PFSK-1 (cell line): ENCODE results near the gene KCNJ8.

Source experiments
- FOXP2 ChIP-seq: optimal IDR thresholded peaks from 2 replicates; pipeline ENCODE3; 2011; ENCODE audit warnings: borderline replicate concordance, control low read depth, inconsistent platforms; ENCODE audit not compliant: insufficient read depth; ENCODE audit errors: extremely low read length, extremely low read depth
- POLR2AphosphoS5 ChIP-seq: IDR thresholded peaks from 2 replicates; pipeline ENCODE4 v1.6.1; 2012; ENCODE audit warnings: low read depth, mild to moderate bottlenecking, control low read depth, low read length, moderate library complexity
- SIN3A ChIP-seq: IDR thresholded peaks from 2 replicates; pipeline ENCODE4 v1.6.1; 2012; ENCODE audit warnings: mild to moderate bottlenecking, low read length, moderate library complexity, borderline replicate concordance; ENCODE audit not compliant: insufficient read depth
- TAF1 ChIP-seq: IDR thresholded peaks from 2 replicates; pipeline ENCODE4 v1.6.1; 2012; ENCODE audit warnings: low read length, control low read depth, borderline replicate concordance; ENCODE audit not compliant: insufficient read depth
- TF ChIP-seq, protein P1 (sequence below), 2 experiments: IDR thresholded peaks; 2 replicates each; pipeline versions ENCODE4 v1.6.1 to v1.8.0; 2011 to 2012; ENCODE audit warnings: low read depth in 2 of 2, low read length in 2 of 2, control low read depth in 1 of 2, inconsistent platforms in 1 of 2, mild to moderate bottlenecking in 1 of 2, moderate library complexity in 1 of 2; ENCODE audit not compliant: insufficient read depth in 1 of 2

KCNJ8 gene

DNA sequence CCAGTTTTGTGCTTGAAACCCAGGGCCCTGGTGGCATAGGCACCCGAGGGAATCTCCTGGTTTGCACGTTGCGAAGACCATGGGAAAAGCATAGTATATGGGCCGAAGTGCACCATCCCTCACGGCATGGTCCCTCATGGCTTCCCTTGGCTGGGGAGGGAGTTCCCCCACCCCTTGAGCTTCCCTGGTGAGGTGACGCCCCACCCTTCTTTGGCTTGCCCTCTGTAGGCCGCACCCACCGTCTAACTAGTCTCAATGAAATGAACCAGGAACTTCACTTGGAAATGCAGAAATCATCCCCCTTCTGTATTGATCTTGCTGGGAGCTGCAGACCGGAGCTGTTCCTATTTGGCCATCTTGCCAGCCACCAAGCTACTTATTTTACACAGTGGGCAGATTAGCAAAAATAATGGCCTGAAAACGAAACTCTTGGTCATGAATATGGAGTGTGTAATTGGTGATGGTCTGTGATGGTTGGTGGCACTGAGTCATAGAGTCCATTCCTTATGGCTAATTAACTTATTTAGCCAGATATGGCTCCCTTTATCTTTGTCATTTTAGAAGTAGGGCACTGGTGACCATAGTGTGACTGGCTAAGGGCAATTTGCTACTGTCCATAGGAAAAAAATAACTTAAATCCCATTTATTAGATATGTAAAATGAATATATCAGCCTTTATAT, 21.3 kb upstream of the KCNJ8 start:
- TF ChIP-seq POLR2AphosphoS5 (no peak), SIN3A (no peak), TAF1 (no peak), FOXP2 (no peak)
- TF ChIP-seq, protein P1, sequence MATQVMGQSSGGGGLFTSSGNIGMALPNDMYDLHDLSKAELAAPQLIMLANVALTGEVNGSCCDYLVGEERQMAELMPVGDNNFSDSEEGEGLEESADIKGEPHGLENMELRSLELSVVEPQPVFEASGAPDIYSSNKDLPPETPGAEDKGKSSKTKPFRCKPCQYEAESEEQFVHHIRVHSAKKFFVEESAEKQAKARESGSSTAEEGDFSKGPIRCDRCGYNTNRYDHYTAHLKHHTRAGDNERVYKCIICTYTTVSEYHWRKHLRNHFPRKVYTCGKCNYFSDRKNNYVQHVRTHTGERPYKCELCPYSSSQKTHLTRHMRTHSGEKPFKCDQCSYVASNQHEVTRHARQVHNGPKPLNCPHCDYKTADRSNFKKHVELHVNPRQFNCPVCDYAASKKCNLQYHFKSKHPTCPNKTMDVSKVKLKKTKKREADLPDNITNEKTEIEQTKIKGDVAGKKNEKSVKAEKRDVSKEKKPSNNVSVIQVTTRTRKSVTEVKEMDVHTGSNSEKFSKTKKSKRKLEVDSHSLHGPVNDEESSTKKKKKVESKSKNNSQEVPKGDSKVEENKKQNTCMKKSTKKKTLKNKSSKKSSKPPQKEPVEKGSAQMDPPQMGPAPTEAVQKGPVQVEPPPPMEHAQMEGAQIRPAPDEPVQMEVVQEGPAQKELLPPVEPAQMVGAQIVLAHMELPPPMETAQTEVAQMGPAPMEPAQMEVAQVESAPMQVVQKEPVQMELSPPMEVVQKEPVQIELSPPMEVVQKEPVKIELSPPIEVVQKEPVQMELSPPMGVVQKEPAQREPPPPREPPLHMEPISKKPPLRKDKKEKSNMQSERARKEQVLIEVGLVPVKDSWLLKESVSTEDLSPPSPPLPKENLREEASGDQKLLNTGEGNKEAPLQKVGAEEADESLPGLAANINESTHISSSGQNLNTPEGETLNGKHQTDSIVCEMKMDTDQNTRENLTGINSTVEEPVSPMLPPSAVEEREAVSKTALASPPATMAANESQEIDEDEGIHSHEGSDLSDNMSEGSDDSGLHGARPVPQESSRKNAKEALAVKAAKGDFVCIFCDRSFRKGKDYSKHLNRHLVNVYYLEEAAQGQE (IDR thresholded peaks at IDR 0.05; ENCODE audit: insufficient read depth in 1 of 2, low read depth in 2 of 2, low read length in 2 of 2), result no peak

DNA sequence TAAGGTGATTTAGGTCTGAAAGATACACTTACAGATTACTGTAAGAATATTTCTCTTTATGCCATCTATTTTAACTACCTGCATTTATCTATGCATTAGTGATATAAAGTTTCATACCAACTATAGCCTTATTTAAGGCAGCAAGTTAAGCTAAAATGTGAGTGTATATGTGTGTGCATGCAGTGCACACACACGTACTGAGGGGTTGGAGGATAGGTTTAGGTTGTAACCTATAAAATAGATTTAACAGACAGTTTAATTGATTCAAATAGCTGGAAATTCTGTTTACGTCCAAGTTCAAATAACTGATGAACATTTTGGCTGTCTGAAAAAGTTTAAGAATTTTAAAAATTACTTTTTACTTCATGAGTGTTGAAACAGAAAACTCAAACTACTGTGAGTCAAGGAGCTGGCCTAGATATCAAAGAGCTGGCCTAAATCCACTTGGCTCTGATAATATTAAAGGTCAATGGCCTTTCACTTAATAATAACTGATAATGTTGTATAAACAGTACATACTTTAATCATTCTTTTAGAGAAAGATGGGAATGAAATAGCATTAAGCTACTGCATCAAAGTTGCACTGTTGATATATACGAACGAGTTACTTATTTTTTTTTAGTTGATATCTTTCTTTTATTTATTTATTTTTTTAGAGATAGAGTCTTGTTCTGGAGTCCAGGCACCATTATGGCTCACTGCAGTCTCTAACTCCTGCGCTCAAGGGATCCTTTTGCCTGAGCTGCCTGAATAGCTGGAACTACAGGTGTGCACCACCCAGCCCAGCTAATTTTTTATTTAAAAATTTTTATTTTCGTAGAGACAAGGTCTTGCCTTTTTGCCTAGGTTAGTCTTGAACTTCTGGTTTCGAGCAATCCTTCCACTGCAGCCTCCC, 13.8 kb upstream of the KCNJ8 start:
- TF ChIP-seq POLR2AphosphoS5 (no peak), TAF1 (no peak), FOXP2 (no peak), SIN3A (no peak)
- TF ChIP-seq, protein P1 (IDR thresholded peaks at IDR 0.05; ENCODE audit: insufficient read depth in 1 of 2, low read depth in 2 of 2, low read length in 2 of 2), result no peak

DNA sequence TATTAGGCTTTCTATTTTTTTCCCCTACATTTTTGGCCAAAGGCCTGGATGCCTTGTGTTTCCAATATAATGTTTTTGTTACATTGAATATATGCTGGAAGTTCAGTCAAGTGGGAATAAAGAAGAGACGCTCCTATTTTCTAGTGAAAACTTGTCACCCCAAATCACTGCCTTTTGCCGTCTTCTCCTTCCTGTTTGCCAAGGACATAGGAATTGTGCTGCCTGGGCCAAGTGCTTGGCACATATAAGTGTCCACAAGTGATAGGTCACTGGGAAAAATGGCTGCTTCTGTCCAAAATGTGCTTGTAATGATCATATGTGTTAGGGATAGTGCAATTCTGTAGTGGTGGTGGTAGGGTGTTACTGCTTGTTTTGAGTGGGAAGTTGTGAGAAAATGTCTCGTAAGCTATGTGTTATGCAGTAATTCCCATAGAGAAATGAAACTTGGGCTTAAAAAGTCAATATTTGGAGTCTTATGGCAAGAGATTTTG, 11.6 kb upstream of the KCNJ8 start:
- TF ChIP-seq SIN3A, result no peak
- TF ChIP-seq, protein P1 (IDR thresholded peaks at IDR 0.05; ENCODE audit: insufficient read depth in 1 of 2, low read depth in 2 of 2, low read length in 2 of 2), result no peak
- TF ChIP-seq TAF1, result no peak
- TF ChIP-seq FOXP2, result no peak
- no peak for TF ChIP-seq POLR2AphosphoS5

DNA sequence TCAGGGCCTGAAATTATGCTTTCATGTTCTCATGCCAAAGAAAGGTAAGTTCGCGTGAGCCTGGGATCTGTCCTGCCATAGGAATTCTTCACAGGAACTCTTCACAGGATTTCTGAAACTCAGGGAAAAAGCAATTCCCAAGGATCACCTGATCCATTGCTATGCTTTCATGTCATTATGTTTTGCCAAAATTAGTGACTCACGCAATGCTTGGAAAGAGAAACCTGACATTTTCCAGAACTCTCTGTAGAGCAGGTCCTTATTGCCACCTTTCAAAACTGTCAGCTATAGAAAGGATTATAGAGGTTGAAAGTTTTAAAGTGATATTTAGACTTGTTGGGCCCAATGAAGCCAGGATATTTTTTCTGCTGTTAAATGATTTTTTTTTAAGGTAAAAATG, 6.3 kb upstream of the KCNJ8 start:
- TF ChIP-seq SIN3A, result no peak
- no peak for TF ChIP-seq POLR2AphosphoS5
- TF ChIP-seq, protein P1 (IDR thresholded peaks at IDR 0.05; ENCODE audit: insufficient read depth in 1 of 2, low read depth in 2 of 2, low read length in 2 of 2), result no peak
- TF ChIP-seq FOXP2, result no peak
- TF ChIP-seq TAF1, result no peak
